WTC11 (cell line): ENCODE results near the gene PIPOX.

Experiments used
- NFE2L1 ChIP-seq: sonication (generic); formaldehyde crosslinking; IDR thresholded peaks from 2 replicates; pipeline ENCODE4 v1.8.1; 2023; ENCODE audit warnings: missing genetic modification reagents
- RELA ChIP-seq: sonication (generic); formaldehyde crosslinking; IDR thresholded peaks from 2 replicates; pipeline ENCODE4 v1.8.1; 2022; ENCODE audit warnings: missing genetic modification reagents, mild to moderate bottlenecking, borderline replicate concordance
- TF ChIP-seq, protein P1 (sequence below): fragments of 200-600 bp; IDR thresholded peaks from 2 replicates; pipeline ENCODE4 v1.8.0; 2022; ENCODE audit warnings: antibody characterized with exemption

DNA sequence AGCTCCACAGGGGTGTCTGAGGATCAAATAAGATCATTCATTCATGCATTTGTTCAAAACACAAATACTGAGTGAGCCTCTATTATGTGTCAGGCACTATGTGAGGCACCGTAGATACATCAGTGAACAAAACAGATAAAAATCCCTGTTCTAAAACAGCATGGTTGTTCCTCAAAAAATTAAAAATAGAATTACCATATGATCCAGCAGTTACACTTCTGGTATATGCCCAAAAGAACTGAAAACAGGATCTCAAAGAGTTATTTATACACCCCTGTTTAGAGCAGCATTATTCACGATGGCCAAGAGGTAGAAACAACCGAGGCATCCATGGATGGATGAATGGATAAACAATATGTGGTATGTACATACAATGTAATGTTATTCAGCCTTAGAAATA lies 15.4 kb downstream of the PIPOX start:
- TF ChIP-seq, protein P1, sequence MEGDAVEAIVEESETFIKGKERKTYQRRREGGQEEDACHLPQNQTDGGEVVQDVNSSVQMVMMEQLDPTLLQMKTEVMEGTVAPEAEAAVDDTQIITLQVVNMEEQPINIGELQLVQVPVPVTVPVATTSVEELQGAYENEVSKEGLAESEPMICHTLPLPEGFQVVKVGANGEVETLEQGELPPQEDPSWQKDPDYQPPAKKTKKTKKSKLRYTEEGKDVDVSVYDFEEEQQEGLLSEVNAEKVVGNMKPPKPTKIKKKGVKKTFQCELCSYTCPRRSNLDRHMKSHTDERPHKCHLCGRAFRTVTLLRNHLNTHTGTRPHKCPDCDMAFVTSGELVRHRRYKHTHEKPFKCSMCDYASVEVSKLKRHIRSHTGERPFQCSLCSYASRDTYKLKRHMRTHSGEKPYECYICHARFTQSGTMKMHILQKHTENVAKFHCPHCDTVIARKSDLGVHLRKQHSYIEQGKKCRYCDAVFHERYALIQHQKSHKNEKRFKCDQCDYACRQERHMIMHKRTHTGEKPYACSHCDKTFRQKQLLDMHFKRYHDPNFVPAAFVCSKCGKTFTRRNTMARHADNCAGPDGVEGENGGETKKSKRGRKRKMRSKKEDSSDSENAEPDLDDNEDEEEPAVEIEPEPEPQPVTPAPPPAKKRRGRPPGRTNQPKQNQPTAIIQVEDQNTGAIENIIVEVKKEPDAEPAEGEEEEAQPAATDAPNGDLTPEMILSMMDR, result no peak
- TF ChIP-seq RELA (no peak), NFE2L1 (CRISPR knock-in tag) (no peak)
